ENCODE data around the gene FERMT3.
"Not testable (repeated sequence)": the region's sequence is repeated elsewhere in the genome, so short reads cannot be mapped to it uniquely, and the experiment has no call there.

The FERMT3 gene

GRCh38 chr11:64206457-64207255 lies at the start of gene FERMT3:
FERMT3 (plus strand) TSS chr11:64206721; CDS start chr11:64207365, 644 bp downstream.
- DNase-seq (ENCODE audit: low spot score), result peak; percentile 26

DNA sequence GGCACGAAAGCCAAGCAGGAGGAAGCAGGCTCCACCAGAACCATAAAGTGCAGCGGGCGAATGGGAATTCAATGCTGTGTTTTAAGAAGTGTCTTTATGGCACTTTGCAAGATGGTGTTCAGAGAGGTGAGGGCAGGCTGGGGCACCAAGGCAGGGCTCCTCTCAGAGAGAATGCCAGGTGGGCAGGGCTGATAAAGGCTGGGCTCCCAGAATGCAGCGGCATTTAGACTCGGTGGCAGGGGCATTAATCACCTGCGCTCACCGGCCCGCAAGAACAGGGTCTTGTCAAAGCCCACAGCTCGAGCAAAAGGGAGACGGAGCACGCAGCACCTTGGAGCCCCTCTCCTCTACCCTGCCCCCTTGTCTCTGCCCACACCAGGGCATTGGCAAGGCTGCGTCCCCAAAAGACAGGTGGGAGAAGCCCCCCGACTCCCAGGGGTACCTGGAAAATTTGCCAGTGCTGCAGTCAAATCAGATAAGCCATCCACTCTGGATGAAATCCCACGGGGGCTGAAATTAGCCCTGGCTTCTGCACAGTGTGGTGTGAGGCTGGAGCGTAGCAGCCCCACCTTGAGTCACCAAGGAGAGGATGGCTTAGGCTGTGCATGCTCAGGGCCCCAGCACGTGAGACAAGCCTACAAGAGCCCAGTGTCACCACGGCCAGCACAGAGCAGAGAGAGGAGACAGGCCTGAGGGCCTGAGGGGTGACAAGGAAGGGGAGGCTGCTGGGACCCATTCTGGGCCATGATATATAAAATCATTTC lies 48.7 kb upstream of the FERMT3 start:
- DNase-seq (ENCODE audit: low spot score), result peak; percentile 75

DNA sequence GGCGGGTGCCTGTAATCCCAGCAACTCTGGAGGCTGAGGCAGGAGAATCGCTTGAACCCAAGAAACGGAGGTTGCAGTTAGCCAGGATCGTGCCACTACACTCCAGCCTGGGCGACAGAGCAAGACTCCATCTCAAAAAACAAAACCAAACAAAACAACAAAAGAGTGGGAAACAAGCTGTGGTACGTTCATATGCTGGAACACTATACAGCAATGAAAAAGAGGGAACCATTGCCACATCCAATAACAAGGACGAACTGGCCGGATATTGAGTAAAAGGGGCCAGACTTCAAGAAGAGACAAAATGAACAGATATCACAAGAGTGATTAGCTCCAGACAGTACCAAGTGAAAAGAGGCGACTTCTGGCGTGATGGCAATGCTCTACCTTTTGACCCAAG lies 45.5 kb upstream of the FERMT3 start:
- no peak for DNase-seq (ENCODE audit: low spot score)

DNA sequence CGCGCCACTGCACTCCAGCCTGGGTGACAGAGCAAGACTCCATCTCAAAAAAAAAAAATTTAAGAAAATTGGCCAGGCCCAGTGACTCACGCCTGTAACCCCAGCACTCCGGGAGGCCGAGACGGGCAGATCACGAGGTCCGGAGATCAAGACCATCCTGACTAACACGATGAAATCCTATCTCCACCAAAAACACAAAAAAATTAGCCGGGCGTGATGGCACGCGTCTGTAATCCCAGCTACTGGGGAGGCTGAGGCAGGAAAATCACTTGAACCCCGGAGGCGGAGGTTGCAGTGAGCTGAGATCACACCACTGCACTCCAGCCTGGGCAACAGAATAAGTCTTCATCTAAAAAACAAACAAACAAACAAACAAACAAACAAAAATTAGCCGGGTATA lies 43.8 kb upstream of the FERMT3 start:
- not testable (repeated sequence) for DNase-seq (ENCODE audit: low spot score)

GRCh38 chr11:64163951-64164350 lies 42.6 kb upstream of the FERMT3 start:
- no peak for DNase-seq (ENCODE audit: low spot score)

- peak; percentile 68 for DNase-seq (ENCODE audit: low spot score)
Observed at GRCh38 chr11:64164392-64165312, 41.9 kb upstream of the FERMT3 start.

- peak; percentile 67 for DNase-seq (ENCODE audit: low spot score)
Observed at GRCh38 chr11:64165481-64165841, 41.1 kb upstream of the FERMT3 start.

GRCh38 chr11:64165842-64166635 lies 40.5 kb upstream of the FERMT3 start, which contains the start of gene MACROD1:
MACROD1 (minus strand) TSS chr11:64166113; CDS start chr11:64165994, 119 bp downstream.
- peak; percentile 93 for DNase-seq (ENCODE audit: low spot score)

DNA sequence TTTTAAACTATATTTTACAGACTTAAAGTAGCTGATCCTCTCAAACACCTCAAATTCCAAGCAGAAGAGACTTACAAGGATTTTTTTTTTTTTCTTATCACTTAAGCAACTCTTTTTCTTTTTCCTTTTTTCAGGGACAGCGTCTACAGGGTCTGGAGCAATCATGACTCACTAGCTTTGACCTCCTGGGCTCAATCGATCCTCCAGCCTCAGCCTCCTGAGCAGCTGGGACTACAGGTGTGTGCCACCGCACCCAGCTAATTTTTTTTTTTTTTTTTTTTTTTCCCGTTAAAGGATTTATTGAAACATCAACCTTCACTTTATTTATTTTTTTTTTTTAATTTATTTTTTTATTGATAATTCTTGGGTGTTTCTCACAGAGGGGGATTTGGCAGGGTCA lies 36.1 kb upstream of the FERMT3 start:
- no peak for DNase-seq (ENCODE audit: low spot score)

DNA sequence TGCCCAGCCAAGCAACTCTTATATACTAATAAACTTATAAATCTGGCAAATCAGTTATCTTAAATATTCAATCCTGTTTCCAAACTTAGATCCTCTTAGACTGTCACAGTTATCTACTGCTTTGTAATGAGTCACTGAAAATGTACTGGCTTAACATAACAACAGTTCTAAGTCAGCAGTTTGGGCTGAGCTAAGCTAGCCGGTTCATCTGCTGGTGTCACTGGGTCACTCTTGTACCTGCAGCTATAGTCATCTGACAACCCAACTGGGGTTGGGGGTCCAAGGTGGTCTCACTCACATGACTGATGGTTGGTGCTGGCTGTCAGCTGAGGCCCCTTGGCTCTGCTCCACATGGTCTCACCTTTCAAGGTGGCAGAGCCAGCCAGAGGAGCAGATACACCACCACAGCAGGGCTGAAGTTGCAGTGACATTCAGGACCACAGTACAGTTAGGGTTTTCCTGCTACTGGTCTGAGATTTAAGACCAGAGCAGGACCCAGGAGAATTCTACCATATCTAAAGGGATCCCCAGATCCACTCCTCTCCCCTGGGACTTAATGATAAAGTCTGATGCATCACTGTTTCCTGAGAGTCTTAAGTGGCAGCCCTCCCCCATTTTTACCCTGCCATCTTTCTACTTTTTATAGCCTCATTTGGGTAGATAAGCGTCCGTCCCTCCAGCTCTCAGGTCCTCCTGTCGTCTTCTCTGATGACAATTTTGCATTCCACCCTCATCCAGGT lies 32.7 kb upstream of the FERMT3 start:
- DNase-seq (ENCODE audit: low spot score), result no peak

DNA sequence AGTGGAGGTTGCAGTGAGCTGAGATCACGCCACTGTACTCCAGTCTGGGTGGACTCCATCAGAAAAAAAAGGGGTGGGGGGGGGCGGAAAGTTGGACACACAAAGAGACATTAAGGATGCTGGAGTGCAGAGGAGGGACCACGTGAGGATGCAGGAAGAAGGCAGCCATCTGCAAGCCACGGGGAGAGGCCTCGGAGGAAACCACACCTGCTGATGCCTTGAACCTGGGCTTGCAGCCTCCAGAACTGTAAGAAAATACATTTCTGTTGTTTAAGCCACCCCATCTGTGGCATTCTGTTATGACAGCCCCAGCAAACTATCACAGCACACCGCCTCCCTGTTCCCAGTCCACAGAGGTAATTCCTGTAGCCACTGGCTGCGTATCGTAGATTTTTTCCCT lies 29.8 kb upstream of the FERMT3 start:
- no peak for DNase-seq (ENCODE audit: low spot score)

DNA sequence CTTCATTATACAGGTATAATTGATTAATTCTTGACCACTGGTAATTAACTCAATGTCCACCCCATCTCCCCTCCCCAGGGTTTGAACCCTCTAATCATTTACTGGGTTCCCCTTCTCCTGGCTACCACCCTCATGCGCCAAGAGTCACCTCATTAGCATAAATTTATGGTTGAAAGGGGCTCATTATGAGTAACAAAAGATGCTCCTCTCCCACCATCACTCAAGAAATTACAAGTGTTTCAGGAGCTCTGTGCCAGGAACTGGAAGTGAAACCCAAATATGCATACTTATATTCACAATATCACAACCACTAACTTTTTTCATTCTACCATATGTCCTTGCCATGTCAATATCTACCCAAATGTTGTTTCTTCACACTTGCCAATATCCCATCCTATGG lies 28.3 kb upstream of the FERMT3 start:
- no peak for DNase-seq (ENCODE audit: low spot score)

GRCh38 chr11:64178951-64179639 lies 27.4 kb upstream of the FERMT3 start:
- no peak for DNase-seq (ENCODE audit: low spot score)

DNA sequence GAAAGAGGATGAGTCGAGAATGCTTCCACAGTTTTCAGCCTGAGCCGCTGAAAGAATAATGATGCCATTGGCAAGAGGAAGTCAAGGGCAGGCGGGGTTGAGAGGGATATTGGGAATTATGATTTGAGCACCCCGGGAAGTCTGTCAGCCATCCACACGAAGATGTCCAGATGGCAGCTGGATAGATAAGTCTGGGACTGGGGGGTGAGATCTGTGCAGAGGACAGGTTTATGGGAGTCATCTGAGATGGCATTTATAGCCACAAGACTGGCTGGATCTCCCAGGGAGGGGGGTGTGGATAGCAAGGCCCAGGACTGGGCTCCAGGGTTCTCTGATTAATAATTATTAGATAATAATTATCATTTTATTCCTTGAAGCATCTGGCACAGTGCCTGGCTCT lies 25.6 kb upstream of the FERMT3 start:
- DNase-seq (ENCODE audit: low spot score), result peak; percentile 67

GRCh38 chr11:64181506-64182411 lies 24.8 kb upstream of the FERMT3 start:
- peak; percentile 67 for DNase-seq (ENCODE audit: low spot score)

DNA sequence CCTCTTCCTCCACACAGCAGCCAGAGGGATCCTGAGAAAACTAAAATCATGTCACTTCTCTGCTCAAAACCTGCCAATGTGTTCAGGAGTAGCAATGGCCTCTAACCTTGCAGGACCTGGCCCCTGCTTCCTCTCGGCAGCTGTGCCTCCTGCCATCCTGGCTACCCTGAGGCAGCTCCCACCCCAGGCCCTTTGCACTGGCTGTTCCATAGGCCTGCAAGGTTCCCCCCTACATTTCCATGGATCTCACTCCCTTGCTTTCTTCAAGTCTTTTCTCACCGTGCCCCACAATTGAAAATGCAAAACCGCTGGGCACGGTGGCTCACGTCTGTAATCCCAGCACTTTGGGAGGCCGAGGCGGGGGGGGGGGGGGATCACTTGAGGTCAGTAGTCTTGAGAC lies 22.6 kb upstream of the FERMT3 start:
- no peak for DNase-seq (ENCODE audit: low spot score)

- no peak for DNase-seq (ENCODE audit: low spot score)
Observed at GRCh38 chr11:64185175-64185692, 21.3 kb upstream of the FERMT3 start.

DNA sequence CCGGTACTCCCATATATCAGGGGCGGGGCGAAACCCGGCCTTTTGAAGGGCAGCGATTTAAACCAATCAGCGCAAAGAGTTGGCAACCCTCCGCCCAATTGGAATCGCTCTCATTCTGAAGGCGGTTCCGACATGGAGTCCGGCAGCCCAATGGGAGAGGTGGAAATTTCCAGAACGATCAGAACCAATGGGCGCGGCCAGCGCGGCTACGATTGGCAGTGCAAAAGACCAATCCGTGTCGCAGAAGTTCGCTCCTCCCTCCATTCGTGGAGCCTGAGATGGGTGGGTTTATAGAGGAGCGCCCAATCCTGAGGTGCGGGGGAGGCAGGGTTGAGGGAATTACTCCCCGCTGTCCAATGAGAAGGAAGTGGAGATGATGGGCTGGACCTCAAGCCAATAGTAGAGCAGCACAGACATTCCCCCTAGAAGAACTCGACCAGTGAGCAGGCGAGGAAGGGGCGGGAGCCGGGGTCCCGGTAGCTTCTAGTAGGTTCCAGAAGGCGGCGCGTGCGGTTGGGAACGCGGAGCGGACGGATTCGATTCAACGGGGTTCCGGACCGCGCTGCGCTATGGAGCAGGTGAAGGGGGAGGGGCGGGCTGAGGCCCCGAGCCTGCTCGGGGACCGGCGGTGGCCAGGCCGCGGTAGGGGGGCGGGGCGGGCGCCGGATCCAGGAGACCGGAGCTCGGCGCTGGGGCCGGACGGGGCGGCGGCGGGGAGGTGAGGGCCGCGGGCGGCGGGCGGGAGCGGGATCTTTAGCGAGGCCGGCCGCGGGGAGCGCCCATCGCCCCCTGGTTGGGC lies 20.6 kb upstream of the FERMT3 start, which contains the start of gene STIP1:
TSS of gene STIP1 (plus strand) at position 479 of the 799 bp plus-strand sequence. CDS start at position 570, 91 bp downstream.
- peak; percentile 95 for DNase-seq (ENCODE audit: low spot score)

Data from D341Med (cell line).